Uterus (tissue), 2 donors: ENCODE measurements around the gene SELENOI.

ENCODE experiments used
- CTCF ChIP-seq, 4 experiments: fragments of 200-600 bp in 2 of 4; fragments of 450-650 bp in 2 of 4; sonication (generic) in 2 of 4; IDR thresholded peaks; one replicate each; pipeline ENCODE4 v1.5.1; 2016 to 2019; ENCODE audit warnings: antibody characterized with exemption in 4 of 4, mild to moderate bottlenecking in 2 of 4, moderate library complexity in 1 of 4
- POLR2A ChIP-seq, 2 donors: fragments of 450-650 bp; IDR thresholded peaks; one replicate each; pipeline ENCODE4 v1.6.1; 2016; ENCODE audit warnings: antibody characterized with exemption in 2 of 2, mild to moderate bottlenecking in 1 of 2, moderate library complexity in 1 of 2

- TF ChIP-seq POLR2A (IDR thresholded peaks at IDR 0.05) (no peak), CTCF (IDR thresholded peaks at IDR 0.05) (no peak)
Observed at GRCh38 chr2:26435106-26435505, 89.2 kb downstream of the SELENOI start.
